Urinary bladder (tissue), 4 donors: ENCODE data around the gene ATP8B4. TPM values are rescaled to one million over a fixed set of nuclear protein-coding genes. Genes with fewer than 3 reads are reported as not detected.
"Not testable (repeated sequence)": the region's sequence is repeated elsewhere in the genome, so short reads cannot be mapped to it uniquely, and the experiment has no call there.

ENCODE experiments used
- DNase-seq: peaks from one replicate; pipeline ENCODE4 v3.0.0-alpha.2; 2015; ENCODE audit errors: extremely low spot score
- H3K27ac ChIP-seq: one replicate; pipeline ENCODE4 v1.5.1; 2013; ENCODE audit warnings: low read depth, mild to moderate bottlenecking, moderate library complexity
- H3K36me3 ChIP-seq: one replicate; pipeline ENCODE4 v1.6.1; 2013; ENCODE audit warnings: mild to moderate bottlenecking, moderate library complexity; ENCODE audit not compliant: insufficient read depth
- H3K4me1 ChIP-seq: one replicate; pipeline ENCODE4 v1.6.1; 2013; ENCODE audit warnings: mild to moderate bottlenecking, moderate library complexity; ENCODE audit not compliant: insufficient read depth
- H3K4me3 ChIP-seq: one replicate; pipeline ENCODE4 v1.5.1; 2013; ENCODE audit warnings: low read depth, low read length
- WGBS: extraction: QIAGEN DNeasy Blood & Tissue Kit; methylation state at CpG from one replicate; pipeline ENCODE4 v1.1.7; 2013; 5-methylcytosine and 5-hydroxymethylcytosine counted together
- polyA plus RNA-seq: library from polyadenylated mRNA; stranded (reverse); fragments of 200-250 nt; gene quantifications from one replicate; pipeline ENCODE4 v1.2.3, GENCODE V29; 2013
- total RNA-seq: library from RNA; depleted of rRNA; stranded (reverse); fragments of >200 nt; gene quantifications from one replicate; pipeline ENCODE4 v1.2.3, GENCODE V29; 2014
- donor health status: healthy with polysubstance abuse.
- donor health status: healthy.

The ATP8B4 gene
- total and polyA plus RNA-seq, 2 donors: 6.6 to 24.3 TPM

- Histone ChIP-seq H3K27ac (no peak overlapping the region), H3K36me3 (no peaks in the 10 kb centered on the region), H3K4me1 (no peaks in the 10 kb centered on the region), H3K4me3 (no peak overlapping the region)
- WGBS: 74% methylated on average over 3 of the region's 3 CpGs
- no peak for DNase-seq
These were observed 9.7 kb downstream of the ATP8B4 start for GRCh38 chr15:50109076-50109987.

- H3K36me3 ChIP-seq: no peaks in the 10 kb centered on the region
- no peaks in the 10 kb centered on the region for H3K4me1 ChIP-seq
- no peak for DNase-seq
- no peak overlapping the region for H3K4me3 ChIP-seq
- no peak overlapping the region for H3K27ac ChIP-seq
- WGBS: 71% methylated on average over 4 of the region's 4 CpGs
These were observed 10.6 kb downstream of the ATP8B4 start for GRCh38 chr15:50108461-50108860.

- DNase-seq: no peak
- no peak overlapping the region for H3K4me3 ChIP-seq
- no peaks in the 10 kb centered on the region for H3K36me3 ChIP-seq
- no peak overlapping the region for H3K27ac ChIP-seq
- H3K4me1 ChIP-seq: no peaks in the 10 kb centered on the region
- WGBS: 82% methylated on average over 7 of the region's 7 CpGs
These were observed 11.2 kb downstream of the ATP8B4 start for GRCh38 chr15:50107591-50108408.

DNA sequence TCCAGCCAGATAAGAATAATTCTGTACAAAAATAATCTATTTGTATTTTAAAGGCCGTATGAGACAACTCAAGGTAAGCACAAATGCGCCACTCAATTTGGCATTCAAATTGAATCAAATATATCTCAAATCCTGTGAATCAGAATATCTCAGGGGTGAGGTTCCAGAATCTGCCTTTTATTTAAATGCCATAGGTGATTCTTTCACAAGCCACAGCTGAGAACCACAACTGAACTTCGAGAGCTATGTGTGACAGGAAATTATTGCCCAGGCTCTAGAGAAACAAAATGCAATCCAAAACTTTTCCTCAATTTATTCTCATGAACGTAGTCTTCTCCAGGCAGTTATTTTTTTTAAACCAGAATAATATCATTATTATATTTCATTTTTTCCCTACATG is 11.9 kb downstream of the ATP8B4 start:
- WGBS: 72% methylated on average over 4 of the region's 4 CpGs
- Histone ChIP-seq H3K4me3 (no peak overlapping the region), H3K4me1 (no peaks in the 10 kb centered on the region), H3K36me3 (no peaks in the 10 kb centered on the region), H3K27ac (no peak overlapping the region)
- DNase-seq: no peak

DNA sequence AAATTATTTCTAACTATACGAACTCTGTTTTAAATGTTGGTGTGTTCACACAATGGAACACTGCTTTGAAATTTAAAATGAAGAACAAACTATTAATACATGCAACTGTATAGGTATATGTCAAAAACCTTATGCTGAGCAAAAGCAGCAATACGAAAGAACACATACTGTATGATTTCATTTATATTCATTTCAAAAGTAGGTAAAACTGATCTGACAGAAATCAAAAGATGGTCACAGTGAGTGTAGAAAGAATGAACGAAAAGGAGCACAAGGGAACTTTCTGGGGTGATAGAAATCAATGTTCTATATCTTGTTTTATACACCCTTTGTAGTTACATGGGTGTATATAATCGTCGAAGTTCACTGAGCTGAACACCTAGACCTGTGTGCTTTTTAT is 12.6 kb downstream of the ATP8B4 start:
- Histone ChIP-seq H3K27ac (no peak overlapping the region), H3K4me3 (no peak overlapping the region), H3K4me1 (no peaks in the 10 kb centered on the region), H3K36me3 (no peaks in the 10 kb centered on the region)
- DNase-seq: no peak
- 89% methylated on average over 5 of the region's 5 CpGs for WGBS

DNA sequence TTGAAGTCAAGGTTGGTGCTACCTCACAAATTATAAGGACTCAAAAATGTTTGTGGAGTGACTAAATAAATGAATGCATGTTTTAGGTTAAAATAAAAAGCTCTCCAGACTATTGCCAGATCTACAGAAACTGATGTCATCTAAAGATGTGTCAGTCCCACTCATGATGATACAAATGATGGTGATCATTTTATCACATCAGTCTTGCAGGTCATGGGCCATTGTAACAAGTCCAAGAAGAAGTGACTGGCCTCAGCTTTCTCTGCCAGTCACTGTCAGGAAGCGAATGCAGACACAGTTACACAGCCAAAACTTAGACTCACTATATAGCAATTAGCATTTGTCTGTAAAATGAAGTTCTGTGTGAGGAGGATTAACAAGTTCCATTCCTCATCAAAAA is 18.5 kb downstream of the ATP8B4 start:
- H3K36me3 ChIP-seq: no peaks in the 10 kb centered on the region

DNA sequence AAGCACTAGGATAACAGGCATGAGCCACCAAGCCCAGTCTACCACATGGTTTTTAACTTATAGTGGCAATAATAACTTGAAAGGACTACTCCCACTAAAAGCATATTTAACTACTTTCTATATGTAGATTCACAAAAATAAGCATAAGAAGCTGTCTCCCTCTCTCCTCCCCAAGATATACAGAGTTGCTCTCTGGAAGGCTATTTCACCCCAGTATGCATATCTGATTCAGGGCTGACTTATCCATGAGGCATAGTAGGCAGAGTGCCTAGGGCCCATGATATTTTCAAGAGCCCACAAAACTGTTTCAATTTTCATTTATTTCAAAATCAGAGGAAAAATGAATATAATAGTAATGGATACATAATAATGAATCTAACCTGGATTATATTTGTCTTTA is 20.5 kb downstream of the ATP8B4 start:
- H3K36me3 ChIP-seq: no peaks in the 10 kb centered on the region
- no peak overlapping the region for H3K27ac ChIP-seq
- no peak overlapping the region for H3K4me3 ChIP-seq
- H3K4me1 ChIP-seq: no peaks in the 10 kb centered on the region
- DNase-seq: no peak

More for the DNA sequence above, 18.5 kb downstream of the ATP8B4 start:
- H3K4me1 ChIP-seq: no peaks in the 10 kb centered on the region
- no peak overlapping the region for H3K4me3 ChIP-seq
- no peak overlapping the region for H3K27ac ChIP-seq
- DNase-seq: no peak
- 90% methylated on average over 1 of the region's 1 CpG for WGBS

DNA sequence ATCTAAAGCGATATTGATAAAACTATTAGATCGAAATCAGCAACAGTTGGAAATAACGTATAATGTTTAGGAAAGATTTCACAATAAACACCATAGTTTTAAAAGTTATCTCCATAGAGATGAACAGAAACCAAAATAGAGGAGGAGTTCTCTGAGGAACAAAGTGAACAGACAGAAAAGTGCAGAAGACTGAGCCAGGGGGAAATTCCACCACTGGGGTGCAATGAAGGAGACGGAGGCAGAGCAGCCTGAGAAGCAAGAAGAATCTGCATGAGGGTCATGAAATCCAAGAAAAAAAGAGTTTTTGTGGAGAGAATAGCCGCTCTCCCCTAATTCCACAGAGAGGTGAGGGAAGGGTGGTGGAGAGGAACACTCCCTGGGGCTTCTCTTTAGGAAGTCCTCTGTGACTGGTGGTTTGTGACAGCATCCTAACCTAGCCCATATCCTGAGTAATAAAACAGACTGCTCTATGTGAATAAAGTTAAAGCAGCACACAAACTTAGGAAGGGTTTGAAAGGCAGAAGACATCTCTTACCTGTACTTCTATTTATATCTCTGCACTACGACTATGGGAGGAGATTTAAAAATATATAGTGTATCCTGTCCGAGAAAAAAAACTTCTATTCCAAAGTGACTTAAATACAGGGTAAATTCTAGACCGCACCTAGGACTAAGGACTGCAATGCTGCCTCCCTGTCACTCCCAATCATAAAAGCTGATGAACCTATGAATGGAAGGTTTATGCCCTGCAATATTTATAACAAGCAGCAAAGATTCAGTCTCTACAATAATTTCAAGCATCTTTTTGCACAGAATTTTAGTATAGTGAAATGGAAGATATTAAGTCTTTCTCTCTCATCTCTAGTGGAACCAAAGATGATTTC is 22.9 kb downstream of the ATP8B4 start:
- Histone ChIP-seq H3K27ac (no peak overlapping the region), H3K36me3 (no peaks in the 10 kb centered on the region), H3K4me1 (no peaks in the 10 kb centered on the region), H3K4me3 (no peak overlapping the region)
- WGBS: 74% methylated on average over 8 of the region's 8 CpGs
- no peak for DNase-seq

DNA sequence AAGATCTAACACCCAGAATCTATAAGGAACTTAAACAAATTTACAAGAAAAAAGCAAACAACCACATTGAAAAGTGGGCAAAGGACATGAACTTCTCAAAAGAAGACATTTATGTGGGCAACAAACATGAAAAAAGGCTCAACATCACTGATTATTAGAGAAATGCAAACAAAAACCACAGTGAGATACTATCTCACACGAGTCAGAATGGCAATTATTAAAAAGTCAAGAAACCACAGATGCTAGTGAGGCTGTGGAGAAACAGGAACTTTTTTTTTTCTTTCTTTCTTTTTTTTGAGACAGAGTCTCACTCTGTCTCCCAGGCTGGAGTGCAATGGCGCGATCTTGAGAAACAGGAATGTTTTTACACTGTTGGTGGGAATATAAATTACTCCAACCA is 29.6 kb downstream of the ATP8B4 start:
- DNase-seq, H3K27ac ChIP-seq, H3K4me1 ChIP-seq, H3K4me3 ChIP-seq, H3K36me3 ChIP-seq: not testable (repeated sequence)
- 71% methylated on average over 3 of the region's 3 CpGs for WGBS

DNA sequence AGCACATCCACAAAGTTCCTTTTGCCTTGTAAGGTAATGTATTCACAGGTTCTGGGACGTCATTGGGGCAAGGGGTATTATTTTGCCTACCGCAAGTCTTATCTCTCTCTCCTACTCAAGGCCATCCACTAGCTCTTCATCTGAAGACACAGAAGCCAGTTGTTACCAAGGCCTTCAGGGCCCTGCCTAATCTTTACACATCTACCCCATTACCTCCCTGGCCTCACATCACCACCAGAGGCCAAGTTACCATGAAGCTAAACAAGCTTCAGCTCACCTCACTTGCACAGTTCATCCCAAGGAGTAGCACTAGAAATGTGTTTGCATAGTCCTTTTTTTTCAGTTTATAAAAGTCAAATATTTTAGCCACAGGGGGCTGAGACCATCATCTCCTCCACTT is 34.1 kb downstream of the ATP8B4 start:
- 94% methylated on average over 2 of the region's 2 CpGs for WGBS
- no peak overlapping the region for H3K27ac ChIP-seq

DNA sequence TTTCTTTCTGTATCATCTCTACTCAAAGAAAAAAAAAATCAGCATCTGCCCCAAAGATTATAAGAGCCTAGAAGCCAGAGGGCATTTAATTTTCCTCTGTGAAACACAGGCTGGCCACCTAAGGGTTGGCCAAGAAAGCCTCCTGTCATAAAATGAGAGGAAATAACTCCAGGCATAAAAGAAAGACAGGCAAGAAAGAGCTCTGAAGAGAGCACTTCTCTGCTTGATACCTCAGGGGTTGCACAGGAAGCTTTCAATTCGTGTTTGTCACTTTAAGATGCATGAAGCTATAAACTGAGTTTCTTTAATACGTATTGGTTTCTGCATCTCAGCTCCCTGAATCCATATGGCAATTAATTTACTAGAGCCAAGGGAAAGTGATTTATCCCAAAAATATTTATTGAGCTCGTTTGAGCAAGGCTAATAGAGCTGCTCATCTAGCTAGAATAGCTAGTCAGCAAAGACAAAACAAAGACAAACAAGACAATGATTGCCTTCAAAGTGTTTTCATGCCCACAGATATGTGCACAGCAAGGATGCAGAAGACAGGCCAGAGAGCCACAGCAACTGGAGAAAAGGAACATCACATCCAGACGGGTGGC is 35.5 kb downstream of the ATP8B4 start:
- no peak for DNase-seq
- H3K27ac ChIP-seq: no peak overlapping the region
- H3K4me1 ChIP-seq: no peaks in the 10 kb centered on the region
- no peaks in the 10 kb centered on the region for H3K36me3 ChIP-seq
- WGBS: 57% methylated on average over 4 of the region's 4 CpGs
- no peak overlapping the region for H3K4me3 ChIP-seq

More for the DNA sequence above, 34.1 kb downstream of the ATP8B4 start:
- no peaks in the 10 kb centered on the region for H3K36me3 ChIP-seq
- H3K4me3 ChIP-seq: no peak overlapping the region
- DNase-seq: no peak
- no peaks in the 10 kb centered on the region for H3K4me1 ChIP-seq

DNA sequence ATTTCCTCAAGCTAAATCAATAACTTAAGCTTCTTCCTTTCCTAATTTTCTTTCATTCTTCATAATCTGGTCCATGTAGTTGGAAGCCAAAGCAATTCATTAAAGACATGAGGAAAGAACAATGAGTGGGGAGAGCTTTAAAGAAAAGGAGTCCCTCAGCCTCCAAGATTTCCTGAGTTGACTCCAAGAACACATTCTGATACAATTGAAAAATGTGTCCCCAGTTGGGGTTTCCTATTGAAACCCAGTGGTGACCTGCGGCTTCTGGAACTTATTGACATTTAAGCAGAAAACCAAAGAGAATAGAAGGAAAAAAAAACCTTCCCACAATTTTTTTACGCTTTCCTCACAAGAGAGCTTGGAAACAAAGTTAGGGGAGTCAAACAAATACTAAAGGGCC is 37.0 kb downstream of the ATP8B4 start:
- no peaks in the 10 kb centered on the region for H3K36me3 ChIP-seq
- H3K27ac ChIP-seq: no peak overlapping the region
- no peaks in the 10 kb centered on the region for H3K4me1 ChIP-seq
- no peak for DNase-seq
- 40% methylated on average over 2 of the region's 2 CpGs for WGBS
- H3K4me3 ChIP-seq: no peak overlapping the region

DNA sequence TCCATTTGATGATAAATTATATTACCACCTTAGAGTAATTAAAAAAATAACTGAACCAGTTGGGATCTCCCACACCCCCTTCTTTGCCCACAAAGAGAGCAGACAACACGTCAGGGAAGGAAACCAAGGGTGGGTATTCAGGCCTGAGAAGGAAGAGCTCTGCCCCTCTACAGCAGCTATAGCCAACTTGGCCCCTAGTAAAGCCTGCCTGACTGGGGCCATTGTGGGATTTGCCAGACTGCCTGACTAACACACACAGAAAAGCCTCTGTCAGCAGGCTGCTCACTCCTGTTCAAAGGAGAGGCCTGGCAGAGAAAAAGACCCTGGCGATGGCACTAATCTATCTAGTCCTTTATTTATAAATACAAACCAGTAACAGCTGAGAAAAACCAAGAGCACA is 41.4 kb downstream of the ATP8B4 start:
- no peak overlapping the region for H3K27ac ChIP-seq
- H3K36me3 ChIP-seq: no peaks in the 10 kb centered on the region
- DNase-seq: no peak
- WGBS: 38% methylated on average over 2 of the region's 2 CpGs
- H3K4me1 ChIP-seq: no peaks in the 10 kb centered on the region
- no peak overlapping the region for H3K4me3 ChIP-seq
